ENCODE results near the gene HELZ. TPM values are rescaled to one million over a fixed set of nuclear protein-coding genes. Genes with fewer than 3 reads are reported as not detected.
"Not testable (repeated sequence)": the region's sequence is repeated elsewhere in the genome, so short reads cannot be mapped to it uniquely, and the experiment has no call there.

The HELZ gene
- total RNA-seq, 1 donor from 2014 or later = 86.6 TPM

DNA sequence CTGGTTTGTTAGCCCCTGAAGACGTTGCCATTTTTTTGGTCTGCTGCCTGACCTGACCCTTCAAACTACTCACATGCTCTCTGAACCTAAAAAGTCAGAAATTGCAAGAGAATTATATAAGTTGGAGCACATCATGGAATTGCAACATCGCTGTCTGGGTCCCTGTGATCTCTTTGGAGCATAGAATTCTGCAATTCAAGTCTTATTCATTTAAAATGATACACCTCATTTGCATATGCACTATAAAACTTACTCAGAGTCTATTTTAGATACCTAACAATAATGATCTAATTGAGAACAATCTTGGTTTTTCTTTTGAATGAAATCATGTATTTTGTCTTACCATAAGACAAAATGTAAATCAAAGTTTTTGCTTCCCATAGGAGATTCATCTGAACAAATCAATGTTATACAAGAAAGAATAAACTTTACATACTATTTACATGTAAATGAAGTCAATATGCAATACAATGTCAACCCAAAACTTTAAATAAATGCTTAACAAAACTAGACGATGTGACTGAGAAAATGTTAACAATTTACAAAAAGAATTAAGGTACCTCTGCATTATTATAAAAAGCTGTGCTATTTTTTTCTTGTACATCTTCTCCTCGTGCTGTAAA lies 99.7 kb downstream of the HELZ start:
- no peak for DNase-seq (ENCODE audit: low spot score in 2 of 2, unreplicated experiment in 2 of 2)
- TF ChIP-seq, protein P1, sequence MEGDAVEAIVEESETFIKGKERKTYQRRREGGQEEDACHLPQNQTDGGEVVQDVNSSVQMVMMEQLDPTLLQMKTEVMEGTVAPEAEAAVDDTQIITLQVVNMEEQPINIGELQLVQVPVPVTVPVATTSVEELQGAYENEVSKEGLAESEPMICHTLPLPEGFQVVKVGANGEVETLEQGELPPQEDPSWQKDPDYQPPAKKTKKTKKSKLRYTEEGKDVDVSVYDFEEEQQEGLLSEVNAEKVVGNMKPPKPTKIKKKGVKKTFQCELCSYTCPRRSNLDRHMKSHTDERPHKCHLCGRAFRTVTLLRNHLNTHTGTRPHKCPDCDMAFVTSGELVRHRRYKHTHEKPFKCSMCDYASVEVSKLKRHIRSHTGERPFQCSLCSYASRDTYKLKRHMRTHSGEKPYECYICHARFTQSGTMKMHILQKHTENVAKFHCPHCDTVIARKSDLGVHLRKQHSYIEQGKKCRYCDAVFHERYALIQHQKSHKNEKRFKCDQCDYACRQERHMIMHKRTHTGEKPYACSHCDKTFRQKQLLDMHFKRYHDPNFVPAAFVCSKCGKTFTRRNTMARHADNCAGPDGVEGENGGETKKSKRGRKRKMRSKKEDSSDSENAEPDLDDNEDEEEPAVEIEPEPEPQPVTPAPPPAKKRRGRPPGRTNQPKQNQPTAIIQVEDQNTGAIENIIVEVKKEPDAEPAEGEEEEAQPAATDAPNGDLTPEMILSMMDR (IDR thresholded peaks at IDR 0.05; ENCODE audit: unreplicated experiment) = no peak
- Mint-ChIP-seq H3K36me3 (peaks cover 48% of the 10 kb centered on the region), H3K27ac (no peak overlapping the region), H3K4me1 (peaks cover 2% of the 10 kb centered on the region), H3K4me3 (no peak overlapping the region), H3K9me3 (peaks cover 6% of the 10 kb centered on the region), H3K27me3 (ENCODE audit: low read depth) (no peaks in the 10 kb centered on the region)

DNA sequence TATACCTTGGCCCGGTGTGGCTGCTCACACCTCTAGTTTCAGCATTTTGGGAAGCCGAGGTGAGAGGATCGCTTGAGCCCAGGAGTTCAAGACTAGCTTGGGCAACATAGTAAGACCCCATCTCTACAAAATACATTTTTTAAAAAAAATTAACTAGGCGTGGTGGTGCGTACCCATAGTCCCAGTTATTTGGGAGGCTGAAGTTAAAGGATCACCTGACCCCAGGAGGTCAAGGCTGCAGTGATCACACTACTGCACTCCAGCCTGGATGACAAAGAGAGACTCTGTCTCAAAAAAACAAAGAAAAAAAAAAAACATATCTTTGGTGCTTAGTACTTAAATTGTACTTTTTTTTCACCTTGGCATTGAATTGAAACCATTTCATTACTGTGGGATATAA lies 101.7 kb downstream of the HELZ start:
- TF ChIP-seq, protein P1 (IDR thresholded peaks at IDR 0.05; ENCODE audit: unreplicated experiment) = no peak
- no peaks in the 10 kb centered on the region for H3K27me3 Mint-ChIP-seq (ENCODE audit: low read depth)
- H3K4me3 Mint-ChIP-seq = no peak overlapping the region
- H3K36me3 Mint-ChIP-seq = peaks cover 52% of the 10 kb centered on the region
- peaks cover 3% of the 10 kb centered on the region for H3K4me1 Mint-ChIP-seq
- no peak overlapping the region for H3K27ac Mint-ChIP-seq
- peaks cover 6% of the 10 kb centered on the region for H3K9me3 Mint-ChIP-seq
- no peak for DNase-seq (ENCODE audit: low spot score in 2 of 2, unreplicated experiment in 2 of 2)

DNA sequence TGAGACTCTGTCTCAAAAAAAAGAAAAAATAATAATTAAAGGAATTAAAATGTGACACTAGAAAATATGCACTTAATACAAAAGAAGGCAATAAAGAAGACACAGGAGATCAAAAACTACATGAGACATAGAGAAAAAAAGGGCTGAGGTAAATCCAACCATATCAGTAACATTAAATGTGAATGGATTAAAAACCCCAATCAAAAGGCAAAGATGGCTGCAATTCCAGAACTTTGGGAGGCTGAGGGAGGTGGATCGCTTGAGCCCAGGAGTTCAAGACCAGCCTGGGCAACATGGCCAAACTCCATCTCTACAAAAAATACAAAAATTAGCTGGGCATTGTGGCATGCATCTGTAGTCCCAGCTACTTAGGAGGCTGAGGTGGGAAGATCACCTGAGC lies 103.0 kb downstream of the HELZ start:
- DNase-seq (ENCODE audit: low spot score in 2 of 2, unreplicated experiment in 2 of 2); H3K4me1 Mint-ChIP-seq; H3K27me3 Mint-ChIP-seq (ENCODE audit: low read depth); H3K4me3 Mint-ChIP-seq; H3K27ac Mint-ChIP-seq; H3K9me3 Mint-ChIP-seq: not testable (repeated sequence)
- peaks cover 48% of the 10 kb centered on the region for H3K36me3 Mint-ChIP-seq

DNA sequence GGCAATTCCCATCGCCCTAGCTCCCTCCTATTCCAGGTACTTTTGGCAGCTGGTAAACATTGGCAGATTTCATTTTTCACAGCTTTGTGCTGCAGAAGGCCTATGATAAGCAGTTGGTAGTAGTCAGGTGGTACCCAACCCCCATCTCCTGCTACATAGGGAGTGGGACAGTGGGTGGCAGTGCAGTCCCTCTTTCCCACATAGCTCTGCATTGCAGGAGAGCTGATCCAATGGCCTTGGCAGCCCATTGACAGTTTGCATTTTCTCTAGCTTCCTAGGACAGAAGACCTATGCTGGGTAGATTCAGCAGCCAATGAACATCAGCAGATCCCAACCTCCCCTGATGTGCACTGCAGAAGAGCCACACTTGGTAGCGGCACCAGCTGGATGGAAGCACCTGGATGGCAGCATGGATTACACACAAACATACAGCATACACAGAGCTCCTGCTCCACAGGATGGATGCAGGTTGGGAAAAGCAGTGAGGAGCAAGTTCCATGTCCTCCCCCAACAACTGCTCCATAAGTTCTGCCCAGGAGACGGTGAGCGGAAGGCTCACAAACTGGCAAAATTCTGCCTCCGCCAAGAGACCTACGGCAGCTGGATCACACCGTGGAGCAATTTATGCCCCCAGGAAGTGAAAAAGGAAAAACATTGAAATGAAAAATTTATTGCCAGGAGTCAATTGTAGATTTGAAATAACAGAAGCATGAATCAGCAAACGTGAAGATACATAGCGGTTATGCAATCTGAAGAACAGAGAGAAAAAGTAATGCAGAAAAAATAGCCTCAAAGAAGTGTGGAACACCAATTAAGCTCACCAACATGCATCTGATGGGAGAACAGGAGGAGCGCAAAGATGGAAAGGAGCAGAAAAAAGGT lies 105.0 kb downstream of the HELZ start:
- peaks cover 46% of the 10 kb centered on the region for H3K36me3 Mint-ChIP-seq
- no peak for DNase-seq (ENCODE audit: low spot score in 2 of 2, unreplicated experiment in 2 of 2)

DNA sequence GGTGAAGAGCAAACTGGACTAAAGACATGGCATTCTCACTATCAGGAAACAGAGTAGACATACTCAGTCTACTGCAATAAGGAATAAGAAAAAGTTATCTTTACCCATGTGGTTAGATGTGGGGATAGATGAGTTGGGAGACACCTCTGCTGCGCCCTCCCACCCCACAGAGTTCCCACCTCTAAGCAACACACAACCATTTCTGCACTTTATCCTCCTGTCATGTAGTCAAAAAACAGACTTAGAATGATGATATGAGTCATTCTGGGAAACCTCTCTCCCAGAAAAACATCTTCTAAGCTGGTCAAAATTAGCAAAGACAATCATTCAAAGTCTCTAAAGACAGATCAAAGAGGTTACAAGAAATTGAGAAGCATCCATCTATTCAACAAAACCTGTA lies 105.7 kb downstream of the HELZ start:
- no peak overlapping the region for H3K27ac Mint-ChIP-seq
- no peak for DNase-seq (ENCODE audit: low spot score in 2 of 2, unreplicated experiment in 2 of 2)

More for the DNA sequence above, 105.0 kb downstream of the HELZ start:
- TF ChIP-seq, protein P1 (IDR thresholded peaks at IDR 0.05; ENCODE audit: unreplicated experiment) = no peak
- Mint-ChIP-seq H3K9me3 (peaks cover 6% of the 10 kb centered on the region), H3K27ac (peak overlapping the region; percentile 62), H3K4me3 (no peak overlapping the region), H3K4me1 (peaks cover 3% of the 10 kb centered on the region), H3K27me3 (ENCODE audit: low read depth) (no peaks in the 10 kb centered on the region)

More for the DNA sequence above, 105.7 kb downstream of the HELZ start:
- peaks cover 6% of the 10 kb centered on the region for H3K9me3 Mint-ChIP-seq
- H3K36me3 Mint-ChIP-seq = peaks cover 41% of the 10 kb centered on the region
- H3K27me3 Mint-ChIP-seq (ENCODE audit: low read depth) = no peaks in the 10 kb centered on the region
- no peak overlapping the region for H3K4me3 Mint-ChIP-seq
- H3K4me1 Mint-ChIP-seq = peaks cover 3% of the 10 kb centered on the region
- TF ChIP-seq, protein P1 (IDR thresholded peaks at IDR 0.05; ENCODE audit: unreplicated experiment) = no peak
